Camera-type eye (tissue), 1 donor: ENCODE results near the gene OR5AU1. TPM values are rescaled to one million over a fixed set of nuclear protein-coding genes. Genes with fewer than 3 reads are reported as not detected.

Experiments used
- total RNA-seq: library from RNA; depleted of rRNA; stranded (reverse); fragments of >200 nt; gene quantifications from one replicate; pipeline ENCODE4 v1.2.3, GENCODE V29; 2014

The OR5AU1 gene
- total RNA-seq: not detected

DNA sequence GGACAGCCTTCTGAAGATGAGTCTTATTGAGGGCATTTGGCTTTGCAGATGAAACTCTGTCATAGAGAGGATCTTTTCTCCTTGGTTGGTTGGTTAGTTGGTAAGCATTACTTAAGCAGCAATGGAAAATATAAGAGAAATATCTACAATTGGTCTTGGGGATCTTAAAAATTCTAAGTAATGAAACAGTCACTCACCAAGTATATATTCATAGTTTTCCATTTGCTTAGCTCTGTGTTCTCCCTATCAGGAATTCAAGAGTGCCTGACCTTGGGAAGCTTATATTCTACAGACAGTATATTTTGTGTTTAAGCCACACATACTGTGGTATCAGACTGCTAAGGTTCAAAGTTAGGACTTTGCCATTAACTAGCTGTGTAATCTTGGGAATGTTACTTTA is at the start of gene OR5AU1:
Gene OR5AU1, minus strand, starts transcription at position 101 of the 400 bp plus-strand sequence. CDS start 191 bp downstream, outside the sequence.

Other genes with a start within 250 kb of the OR5AU1 start
- gene RNASE2, start 200.6 kb downstream of the OR5AU1 start, total RNA-seq: not detected
- 78.3 TPM for gene METTL17, start 166.1 kb downstream of the OR5AU1 start, total RNA-seq
- 0.49 TPM for gene SLC39A2, start 156.8 kb downstream of the OR5AU1 start, total RNA-seq
- gene NDRG2, start 131.0 kb downstream of the OR5AU1 start, total RNA-seq: 113 TPM
- not detected for gene TPPP2, start 125.8 kb downstream of the OR5AU1 start, total RNA-seq
- gene RNASE13, start 121.3 kb downstream of the OR5AU1 start, total RNA-seq: not detected
- 0.55 TPM for gene RNASE7, start 113.7 kb downstream of the OR5AU1 start, total RNA-seq
- not detected for gene RNASE8, start 98.2 kb downstream of the OR5AU1 start, total RNA-seq
- gene ARHGEF40, start 85.8 kb downstream of the OR5AU1 start, total RNA-seq: 80.2 TPM
- gene ZNF219, start 57.4 kb downstream of the OR5AU1 start, total RNA-seq: 32.1 TPM
- not detected for gene TMEM253, start 55.0 kb downstream of the OR5AU1 start, total RNA-seq
- gene HNRNPC, start 113.4 kb upstream of the OR5AU1 start, total RNA-seq: 598 TPM
- 32.9 TPM for gene RPGRIP1, start 124.0 kb upstream of the OR5AU1 start, total RNA-seq
- 90.2 TPM for gene SUPT16H, start 228.0 kb upstream of the OR5AU1 start, total RNA-seq